Daoy (cell line): Measurements from ENCODE around the gene SLC6A16. TPM values are rescaled to one million over a fixed set of nuclear protein-coding genes. Genes with fewer than 3 reads are reported as not detected.
"Not testable (repeated sequence)": the region's sequence is repeated elsewhere in the genome, so short reads cannot be mapped to it uniquely, and the experiment has no call there.

Experiments
- DNase-seq: peaks from one replicate; pipeline ENCODE4 v3.0.0-alpha.2; 2015; ENCODE audit warnings: low read depth
- total RNA-seq: library from RNA; depleted of rRNA; stranded (reverse); fragments of >200 nt; shearing (Covaris generic); gene quantifications from 2 replicates; pipeline ENCODE4 v1.2.3, GENCODE V29; 2014

SLC6A16 gene
- total RNA-seq, 1 experiment from 2014 or later, result not detected

DNA sequence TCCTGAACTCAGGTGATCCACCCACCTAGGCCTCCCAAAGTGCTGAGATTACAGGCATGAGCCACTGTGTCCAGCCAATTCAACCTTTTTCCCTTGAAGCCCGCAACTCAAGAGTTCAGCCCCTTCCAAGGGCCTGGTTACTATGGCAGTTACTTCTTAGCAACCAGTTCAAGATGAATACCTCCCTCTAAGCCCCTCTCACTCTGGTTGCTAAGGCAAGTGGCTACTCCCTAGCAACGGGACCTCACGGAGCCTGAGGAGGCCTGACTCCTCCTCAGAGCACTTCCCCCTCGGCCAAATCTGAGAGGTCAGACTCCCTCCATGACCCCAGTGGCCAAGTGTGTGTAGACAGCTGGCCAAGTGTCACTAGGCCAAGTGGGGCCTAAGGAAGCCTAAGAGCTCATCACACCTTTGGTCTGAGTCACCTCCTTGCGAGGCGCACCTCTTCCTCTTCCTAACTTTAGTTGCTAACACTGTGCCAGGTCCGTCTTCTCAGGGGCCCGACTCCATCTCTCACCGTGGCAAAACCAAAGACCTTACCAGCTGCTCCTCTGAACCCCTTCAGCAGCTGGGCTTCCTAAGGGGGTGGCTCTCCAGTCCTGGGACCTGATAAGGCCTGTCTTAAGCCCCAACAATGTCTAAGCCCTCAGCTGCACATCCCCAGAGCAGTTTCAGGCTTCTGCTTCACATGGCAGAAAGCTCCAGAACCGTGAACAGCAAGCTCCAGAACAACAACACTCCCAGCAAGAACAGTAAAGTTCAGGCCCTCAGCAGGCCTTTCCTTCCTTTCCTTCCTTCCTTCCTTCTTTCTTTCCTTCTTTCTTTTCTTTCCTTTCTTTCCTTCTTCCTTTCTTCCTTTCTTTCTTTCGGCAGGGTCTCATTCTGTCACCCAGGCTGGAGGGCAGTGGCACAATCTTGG is 19.8 kb upstream of the SLC6A16 start:
- no peak for DNase-seq

GRCh38 chr19:49343123-49343522 is 18.1 kb upstream of the SLC6A16 start:
- DNase-seq, result no peak

DNA sequence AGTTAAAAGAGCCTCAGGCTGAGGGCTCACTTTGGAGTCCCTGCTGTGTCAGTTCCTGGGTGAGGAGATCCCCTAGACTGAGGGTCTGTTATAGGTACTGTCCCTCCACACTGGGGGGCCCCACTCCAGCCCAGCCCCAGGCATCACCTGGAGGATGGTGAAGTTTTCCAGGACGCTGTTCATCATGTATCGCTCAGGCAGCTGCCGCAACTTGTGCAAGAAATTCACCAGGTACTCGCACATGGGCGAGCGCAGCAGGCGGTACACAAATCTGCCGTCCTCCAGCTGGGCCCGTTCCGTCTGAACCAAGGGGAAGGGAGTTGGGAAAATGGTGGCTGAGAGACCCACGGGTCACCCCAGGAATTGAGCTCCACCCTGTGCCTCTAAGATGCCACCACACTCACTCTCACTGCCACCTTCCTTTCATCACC is 17.3 kb upstream of the SLC6A16 start:
- no peak for DNase-seq

DNA sequence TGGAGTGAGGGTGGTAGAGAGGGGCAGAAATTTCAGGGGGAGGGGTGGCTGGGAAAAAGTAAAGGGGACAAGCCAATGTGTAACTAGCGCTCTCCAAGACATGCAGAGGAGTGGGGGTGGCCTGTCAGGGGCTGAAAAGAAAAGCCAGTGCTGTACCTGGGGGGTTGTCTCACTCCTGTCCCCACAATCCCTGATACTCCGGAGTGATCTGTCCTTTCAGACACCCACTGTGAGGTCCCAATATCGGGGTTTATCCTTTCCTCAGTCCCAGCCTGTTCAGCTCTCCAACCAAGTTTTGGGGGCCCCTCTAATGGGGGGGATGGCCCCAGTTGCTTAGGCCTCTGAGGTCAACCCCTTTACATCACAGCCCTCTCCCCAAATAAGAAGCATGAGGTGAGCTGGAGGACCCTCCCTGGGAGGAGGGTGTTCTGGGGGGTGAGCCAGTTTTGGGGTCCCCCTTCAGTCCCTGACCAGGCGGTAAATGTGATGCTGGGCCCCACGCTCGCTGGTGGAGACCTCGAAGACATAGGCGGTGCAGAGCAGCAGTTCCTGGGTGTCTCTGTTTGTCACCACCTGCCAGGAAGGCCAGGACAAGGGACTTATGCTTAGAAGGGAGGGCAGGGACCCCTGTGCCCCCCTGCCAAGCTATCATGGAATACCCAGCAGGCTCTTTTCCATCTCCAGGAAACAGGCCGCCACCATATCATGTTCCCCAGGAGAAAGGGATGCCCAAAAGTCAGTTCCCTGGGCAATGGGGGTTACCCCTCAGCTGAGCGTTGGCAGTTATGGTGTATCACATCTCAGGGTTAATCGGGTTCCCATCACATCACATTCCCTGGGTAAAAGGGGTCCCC is 16.1 kb upstream of the SLC6A16 start:
- no peak for DNase-seq

- peak; percentile 31 for DNase-seq
Measured at GRCh38 chr19:49340069-49340864, 15.3 kb upstream of the SLC6A16 start.

GRCh38 chr19:49339301-49340068 is 14.5 kb upstream of the SLC6A16 start:
- DNase-seq, result peak; percentile 91

- peak; percentile 62 for DNase-seq
Measured at GRCh38 chr19:49338691-49339300, 13.8 kb upstream of the SLC6A16 start.

DNA sequence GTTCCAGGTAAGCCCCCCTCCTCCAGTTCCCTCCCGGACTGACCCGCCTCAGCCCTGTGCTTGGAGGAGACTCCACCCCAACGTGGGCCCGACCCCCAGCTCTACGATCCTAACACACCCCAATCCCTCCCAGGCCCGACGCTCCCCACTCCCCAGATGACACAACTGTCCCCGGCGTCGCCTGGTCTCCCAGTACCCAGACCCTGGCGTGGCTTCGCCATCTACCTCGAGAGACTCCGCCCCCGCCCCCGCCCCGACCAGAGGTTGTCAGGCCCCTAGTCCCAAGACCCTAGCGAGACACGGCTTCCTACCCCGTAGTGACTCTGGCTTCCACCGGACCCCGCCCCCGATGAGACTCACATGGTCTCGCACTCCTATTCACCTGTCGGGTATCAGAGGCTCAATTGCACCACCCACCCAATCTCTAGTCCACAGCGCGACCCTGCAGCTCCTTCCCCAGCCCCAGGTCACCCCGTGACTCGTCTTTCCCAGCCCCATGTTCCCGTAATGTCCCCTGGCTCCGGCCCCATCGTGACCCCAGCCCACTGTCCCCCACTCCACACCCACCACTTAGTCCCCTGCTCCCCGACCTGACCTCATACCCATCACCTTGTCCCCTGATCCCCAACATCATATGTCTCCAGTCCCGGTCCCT is 13.2 kb upstream of the SLC6A16 start:
- no peak for DNase-seq

GRCh38 chr19:49337267-49338022 is 12.5 kb upstream of the SLC6A16 start:
- DNase-seq, result no peak

- DNase-seq, result no peak
Measured at GRCh38 chr19:49336482-49337266, 11.7 kb upstream of the SLC6A16 start.

- no peak for DNase-seq
Measured at GRCh38 chr19:49335784-49336481, 10.9 kb upstream of the SLC6A16 start.

DNA sequence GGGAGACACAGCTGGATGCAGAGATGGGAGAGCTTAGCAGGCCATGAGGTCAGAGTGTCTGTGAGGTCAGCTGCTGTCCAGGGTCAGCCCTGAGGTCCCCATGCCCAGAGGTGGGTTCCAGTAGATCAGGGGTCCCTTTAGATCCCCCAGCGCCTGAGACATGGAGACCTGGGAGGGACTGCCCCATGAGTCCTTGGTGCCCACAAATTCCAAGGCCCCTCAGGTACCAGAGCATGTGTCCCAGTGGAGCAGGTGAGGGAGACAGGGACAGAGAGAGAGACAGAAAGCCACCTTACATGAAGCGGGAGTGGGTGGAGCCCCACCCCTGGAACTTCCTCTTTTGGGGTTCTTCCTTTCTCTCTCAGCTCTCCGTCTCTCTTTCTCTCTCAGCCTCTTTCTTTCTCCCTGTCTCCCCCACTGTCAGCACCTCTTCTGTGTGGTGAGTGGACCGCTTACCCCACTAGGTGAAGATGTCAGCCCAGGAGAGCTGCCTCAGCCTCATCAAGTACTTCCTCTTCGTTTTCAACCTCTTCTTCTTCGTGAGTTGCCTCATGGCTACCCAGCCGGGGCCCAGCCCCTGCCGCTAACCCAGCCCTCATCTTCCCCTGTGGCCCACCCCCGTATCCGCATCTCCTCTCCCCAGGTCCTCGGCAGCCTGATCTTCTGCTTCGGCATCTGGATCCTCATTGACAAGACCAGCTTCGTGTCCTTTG is 10.2 kb upstream of the SLC6A16 start, which contains the start of gene CD37:
Gene CD37 (plus strand): TSS at position 336 of the 713 bp plus-strand sequence. CDS start 135 bp downstream, at position 471.
- no peak for DNase-seq

DNA sequence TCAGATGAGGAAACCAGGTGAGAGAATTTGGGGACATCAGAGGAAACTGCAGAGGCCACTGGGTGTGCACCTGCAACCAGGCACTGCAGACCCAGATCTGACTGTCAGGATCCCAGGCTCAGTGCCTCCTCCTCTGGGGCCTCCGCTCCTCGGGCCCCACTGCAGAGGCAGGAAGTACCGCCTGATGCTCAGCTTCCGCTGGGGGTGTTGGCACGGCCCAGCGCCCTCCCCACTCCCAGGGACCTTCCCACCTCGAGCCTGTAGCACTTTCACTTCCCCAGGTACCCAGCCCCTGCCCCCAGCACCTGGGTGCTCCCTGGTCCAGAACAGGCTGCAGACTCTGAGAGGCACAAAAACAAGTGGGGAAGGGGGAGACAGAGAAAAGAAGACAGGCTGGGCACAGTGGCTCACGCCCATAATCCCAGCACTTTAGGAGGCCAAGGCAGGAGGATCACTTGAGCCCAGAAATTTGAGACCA is 8.9 kb upstream of the SLC6A16 start:
- DNase-seq, result no peak

GRCh38 chr19:49333418-49333805 is 8.4 kb upstream of the SLC6A16 start:
- DNase-seq, result no peak

DNA sequence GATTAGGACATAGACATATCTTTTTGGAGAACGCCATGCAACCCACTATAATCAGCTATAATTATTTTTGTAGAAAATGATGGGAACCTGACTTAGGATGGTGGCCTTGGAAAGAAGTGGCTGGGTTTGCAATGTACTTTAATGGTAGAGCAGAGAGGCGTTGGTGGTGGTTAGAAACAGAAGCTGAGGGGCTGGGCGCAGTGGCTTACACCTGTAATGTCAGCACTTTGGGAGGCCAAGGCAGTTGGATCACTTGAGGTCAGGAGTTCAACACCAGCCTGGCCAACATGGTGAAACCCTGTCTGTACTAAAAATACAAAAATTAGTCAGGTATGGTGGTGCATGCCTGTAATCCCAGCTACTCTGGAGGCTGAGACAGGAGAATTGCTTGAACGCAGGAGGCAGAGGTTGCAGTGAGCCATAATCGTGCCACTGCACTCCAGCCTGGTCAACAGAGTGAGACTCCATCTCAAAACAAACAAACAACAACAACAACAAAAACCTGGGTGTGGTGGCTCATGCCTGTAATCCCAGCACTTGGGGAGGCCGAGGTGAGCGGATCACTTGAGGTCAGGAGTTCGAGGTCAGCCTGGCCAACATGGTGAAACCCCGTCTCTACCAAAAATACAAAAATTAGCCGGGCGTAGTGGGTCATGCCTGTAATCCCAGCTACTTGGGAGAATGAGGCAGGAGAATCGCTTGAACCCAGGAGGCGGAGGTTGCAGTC is 7.9 kb upstream of the SLC6A16 start:
- not testable (repeated sequence) for DNase-seq

GRCh38 chr19:49331616-49332055 is 6.6 kb upstream of the SLC6A16 start:
- DNase-seq, result peak; percentile 69
